Stimulated activated naive CD4-positive, alpha-beta T cell treated with Interleukin-2 at 50 U/mL for 16 hours (primary cell): ENCODE measurements around the gene ALDOC.
"Not testable (repeated sequence)": the region's sequence is repeated elsewhere in the genome, so short reads cannot be mapped to it uniquely, and the experiment has no call there.

ENCODE experiments used
- DNase-seq: peaks from one replicate; lab custom pipeline; 2025; lab: John Stamatoyannopoulos, UW

ALDOC gene

DNA sequence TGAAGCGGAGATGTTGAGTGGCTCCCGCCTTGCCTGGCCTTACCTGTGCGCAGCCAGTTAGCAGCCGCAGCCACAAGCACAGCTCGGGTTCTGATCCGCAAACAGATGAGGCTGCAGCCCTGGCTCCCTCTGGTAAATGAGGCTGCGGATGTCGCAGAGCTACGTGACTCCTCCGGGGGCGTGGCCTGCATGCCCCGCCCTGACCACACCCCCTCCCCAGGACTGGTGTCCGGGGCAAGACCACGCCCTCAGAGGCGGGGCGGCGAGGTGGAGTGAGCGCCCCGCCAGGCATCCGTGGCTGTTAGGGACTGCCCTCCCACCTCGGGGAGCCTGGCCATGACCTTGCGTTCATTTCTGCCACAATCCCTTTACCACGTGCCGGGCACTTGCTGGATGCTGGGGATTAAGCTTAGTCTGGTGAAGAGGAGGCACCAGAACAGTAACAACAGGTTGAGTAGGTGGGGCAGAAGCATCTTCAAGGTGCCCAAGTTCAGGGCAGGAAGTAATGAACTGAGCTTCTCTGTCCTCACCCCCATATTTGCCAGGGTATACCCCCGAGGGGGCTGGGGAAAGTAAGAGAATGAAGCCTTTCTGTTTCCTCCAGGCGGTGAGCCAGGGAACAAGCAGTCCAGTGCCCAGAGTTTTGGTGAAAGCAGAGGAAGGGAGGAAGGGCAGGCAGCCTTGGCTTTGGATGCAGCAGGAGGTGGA lies at the start of gene ALDOC:
TSS of gene ALDOC (minus strand) at position 138 of the 708 bp plus-strand sequence. CDS start 1,363 bp downstream, outside the sequence.
- peak; percentile 97 for DNase-seq

DNA sequence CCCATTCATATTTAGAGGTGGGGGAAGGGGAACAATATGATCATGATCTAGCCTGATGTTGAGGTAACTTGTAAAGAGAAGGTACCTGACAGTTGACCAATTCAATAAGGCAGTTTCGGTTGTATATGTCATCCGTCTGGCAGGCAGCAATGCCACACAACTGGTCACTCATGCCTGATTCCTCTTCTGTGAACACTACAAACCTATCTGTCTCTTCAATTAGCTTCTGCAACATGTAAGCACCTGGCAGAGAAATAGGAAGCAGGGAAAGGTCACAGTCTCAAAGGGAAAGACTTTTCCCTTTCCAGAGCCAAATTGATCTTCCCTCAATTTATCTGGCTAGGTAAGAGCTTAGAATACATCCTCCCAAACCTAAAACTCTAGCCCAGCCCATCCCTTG lies 47.5 kb upstream of the ALDOC start:
- no peak for DNase-seq

DNA sequence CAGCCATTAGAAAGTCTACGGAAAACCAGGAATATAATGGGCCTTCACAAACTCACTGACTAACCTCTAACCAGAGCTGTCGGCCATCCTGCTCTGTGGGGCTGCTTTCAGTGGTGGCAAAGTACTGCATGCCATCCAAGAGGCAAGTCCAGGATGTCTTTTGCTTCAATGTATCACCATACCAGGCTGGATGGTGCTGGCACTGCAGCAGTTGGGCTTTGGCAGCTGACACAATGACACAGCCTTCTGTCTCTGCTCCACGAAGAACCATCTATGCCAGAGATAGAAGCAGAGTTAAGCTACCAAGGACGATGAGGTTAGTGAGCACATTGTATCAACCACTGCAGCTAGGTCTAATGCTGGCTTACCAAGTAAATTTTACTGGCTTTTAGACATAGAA lies 47.0 kb upstream of the ALDOC start:
- no peak for DNase-seq

DNA sequence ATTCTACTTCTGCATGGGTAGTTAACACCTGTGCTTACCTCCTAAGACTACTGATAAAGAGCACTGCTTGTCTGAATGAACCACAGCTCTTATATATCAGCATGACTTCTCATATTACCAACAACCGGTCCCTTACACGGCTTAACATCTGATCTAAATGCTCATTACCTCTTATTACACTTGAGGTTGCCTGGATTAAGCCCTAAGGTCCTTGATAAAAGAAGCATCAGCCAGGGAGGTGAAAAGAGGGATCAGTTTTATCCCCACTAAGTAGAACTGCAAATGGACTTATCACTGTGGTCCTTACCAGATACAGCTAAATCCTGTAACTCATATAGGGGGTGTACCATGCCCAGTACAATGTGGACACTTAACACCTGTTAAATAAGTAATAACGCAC lies 45.5 kb upstream of the ALDOC start:
- DNase-seq = no peak

DNA sequence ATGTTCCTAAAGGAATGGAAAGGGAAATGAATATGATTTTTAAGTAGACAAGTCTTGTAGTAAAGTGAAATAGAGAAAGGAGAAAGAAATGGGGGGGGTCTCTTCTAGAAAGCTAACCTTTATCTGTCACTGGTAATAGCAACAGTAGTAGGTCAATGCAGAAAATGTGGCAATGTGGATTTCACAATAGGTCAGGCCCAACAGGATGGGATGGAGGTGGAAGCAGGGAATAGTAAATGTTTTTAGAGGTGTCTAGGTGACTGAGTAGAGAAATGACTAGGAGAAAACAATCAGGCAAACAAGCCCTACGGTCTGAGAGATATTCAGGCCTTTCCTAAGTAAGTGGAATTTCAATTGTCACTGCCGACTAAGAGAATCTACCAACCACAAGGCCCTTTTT lies 43.3 kb upstream of the ALDOC start:
- DNase-seq = no peak

DNA sequence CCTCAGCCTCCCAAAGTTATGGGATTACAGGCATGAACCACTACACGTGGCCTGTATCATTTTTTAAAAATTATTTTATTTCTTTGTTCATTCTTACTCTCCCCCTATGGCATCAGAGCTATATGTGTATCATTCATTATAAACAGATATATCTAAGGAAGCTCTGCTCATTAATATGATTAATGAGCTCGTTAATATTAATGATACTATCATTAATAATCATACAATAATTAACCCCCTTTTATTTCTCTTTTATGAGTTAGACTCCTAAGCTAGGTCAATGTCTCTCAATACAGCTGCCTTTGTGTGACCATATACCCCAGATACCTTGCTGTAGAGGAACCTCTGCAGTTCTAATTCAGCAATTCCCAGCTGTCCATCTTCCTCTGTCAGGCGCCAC lies 41.8 kb upstream of the ALDOC start:
- no peak for DNase-seq

DNA sequence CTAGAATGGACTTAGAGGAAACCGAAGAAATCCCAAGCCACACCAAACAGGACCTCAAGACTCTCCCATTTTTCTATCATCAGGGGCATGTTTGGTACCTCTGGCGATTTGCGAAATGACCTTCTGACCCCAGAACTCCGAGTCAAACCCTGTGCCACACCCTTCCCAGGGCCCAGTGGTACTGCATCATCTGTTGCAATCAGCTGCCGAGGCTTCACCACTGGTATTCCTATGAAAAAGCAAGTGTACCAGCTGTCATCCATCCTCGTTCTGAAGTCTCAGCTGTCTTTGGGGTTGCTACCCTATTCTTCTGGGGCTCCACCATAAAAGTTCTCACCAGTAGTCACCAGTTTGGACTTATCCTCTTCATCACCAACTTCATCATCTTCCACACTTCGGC lies 39.6 kb upstream of the ALDOC start:
- DNase-seq = no peak

DNA sequence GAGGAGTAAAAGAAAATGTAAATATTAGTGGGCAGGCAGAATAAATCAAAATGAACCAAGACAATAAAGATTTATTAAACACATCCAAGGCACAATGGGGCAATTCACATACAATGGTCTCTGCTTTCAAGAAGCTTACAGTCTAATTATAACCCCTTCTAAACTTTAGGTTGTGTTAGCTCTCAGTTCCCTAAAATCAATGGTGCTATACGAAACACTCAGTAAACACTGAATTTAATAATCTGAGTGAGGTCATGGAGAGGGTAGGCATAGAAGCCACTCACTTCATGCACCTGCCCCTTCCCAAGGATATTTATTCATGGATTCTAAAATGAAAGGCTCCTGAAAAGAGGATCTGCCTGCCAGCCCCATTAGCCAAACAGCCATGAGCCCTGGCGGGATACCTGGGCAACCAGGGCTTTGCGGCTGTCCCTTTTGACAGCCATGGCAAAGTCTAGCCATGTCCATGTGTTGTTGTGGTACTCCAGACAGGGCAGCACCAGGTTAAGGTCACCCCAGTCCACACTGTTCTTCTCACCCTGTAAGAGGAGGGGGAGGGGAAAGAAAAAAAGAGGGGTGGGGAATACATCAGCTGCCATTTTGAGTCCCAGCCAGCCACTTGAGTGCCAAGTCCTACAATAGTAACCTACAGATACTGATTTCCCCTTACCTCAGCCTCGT lies 38.7 kb upstream of the ALDOC start:
- no peak for DNase-seq

DNA sequence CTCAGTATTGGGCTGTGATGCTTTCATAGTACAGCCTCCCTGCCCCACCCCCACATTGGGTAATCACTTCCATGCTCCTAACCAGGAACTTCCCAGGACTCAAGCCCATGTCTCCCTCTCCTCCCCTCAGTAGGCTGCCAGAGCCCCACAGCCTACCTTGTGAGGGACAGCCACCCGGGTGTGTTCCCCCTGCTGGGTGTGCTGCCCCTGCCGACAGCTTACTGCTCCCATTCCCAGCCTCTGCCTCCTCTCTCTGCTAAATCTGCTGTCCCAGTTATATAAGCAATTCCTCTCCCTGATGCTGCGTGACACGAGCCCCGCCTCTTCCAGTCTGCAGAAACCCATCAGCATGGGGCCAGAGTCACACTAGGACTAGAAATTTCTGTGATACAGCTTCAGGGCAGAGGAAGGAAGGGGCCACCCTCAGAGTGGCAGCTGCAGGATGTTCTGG lies 37.3 kb upstream of the ALDOC start, which contains the start of gene RSKR:
TSS of gene RSKR (minus strand) at position 255 of the 451 bp plus-strand sequence. CDS start at position 231, 24 bp downstream.
- DNase-seq = no peak

DNA sequence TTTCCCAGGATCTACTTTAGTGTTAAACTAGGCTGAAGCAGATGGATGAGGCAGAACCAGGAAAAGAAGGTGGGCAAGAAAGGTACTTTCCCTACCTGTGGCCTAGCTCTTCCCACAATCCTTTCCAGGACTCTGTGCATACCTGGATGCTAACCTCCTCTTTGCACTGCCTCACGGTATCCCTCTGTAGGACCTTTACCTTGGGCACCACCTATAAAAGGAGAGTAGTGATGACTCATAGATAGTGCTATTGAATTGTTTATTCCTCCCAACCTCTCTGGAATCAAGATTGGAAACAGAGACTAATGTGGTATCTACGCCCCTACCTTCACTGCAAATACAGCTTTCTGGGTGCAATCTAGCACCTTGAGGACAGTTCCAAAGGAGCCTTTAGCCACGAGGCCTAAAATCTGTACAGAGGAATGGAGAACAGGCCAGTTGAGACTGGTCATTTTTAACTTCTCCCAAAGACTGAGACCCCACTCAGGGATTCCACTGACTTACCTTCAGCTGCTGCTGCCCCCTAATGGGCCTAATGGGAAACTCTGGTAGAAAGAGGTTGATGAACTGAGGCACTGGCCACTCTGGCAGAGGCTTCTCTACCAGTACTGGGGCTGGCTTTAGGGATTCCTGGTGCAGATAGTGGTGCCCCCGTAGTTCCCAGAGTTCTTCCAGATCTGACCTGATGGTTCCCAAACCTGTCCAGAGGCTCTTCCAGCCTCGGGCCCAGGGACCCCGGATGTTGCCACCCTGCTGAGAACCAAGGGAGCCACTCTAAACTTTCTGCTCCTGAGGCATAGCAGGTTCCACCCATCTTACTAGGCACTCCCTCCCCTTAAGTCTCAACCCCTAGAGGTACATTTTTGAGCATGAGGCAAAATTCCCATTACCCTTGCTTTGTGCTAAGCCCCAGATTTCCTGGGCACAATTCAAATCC lies 36.5 kb upstream of the ALDOC start:
- peak; percentile 2 for DNase-seq

DNA sequence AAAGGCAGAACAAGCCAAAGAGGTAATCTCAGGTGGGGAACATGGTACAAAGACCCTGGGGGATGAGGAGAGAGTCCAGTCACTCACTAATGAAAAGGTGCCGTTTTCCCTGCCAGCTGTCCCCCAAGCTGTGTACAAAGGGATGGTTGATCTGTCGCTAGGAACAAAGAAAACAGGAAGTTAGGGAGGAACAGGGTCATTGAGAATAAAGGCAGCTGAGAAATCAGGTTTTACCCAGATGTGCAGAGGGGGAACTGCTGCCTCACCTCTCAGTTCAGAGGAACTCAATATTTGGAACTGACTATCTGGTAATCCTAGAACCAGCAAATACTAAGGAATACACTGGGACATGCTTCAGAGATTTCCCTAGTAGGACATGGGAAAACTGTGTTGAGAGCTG lies 35.8 kb upstream of the ALDOC start:
- no peak for DNase-seq

DNA sequence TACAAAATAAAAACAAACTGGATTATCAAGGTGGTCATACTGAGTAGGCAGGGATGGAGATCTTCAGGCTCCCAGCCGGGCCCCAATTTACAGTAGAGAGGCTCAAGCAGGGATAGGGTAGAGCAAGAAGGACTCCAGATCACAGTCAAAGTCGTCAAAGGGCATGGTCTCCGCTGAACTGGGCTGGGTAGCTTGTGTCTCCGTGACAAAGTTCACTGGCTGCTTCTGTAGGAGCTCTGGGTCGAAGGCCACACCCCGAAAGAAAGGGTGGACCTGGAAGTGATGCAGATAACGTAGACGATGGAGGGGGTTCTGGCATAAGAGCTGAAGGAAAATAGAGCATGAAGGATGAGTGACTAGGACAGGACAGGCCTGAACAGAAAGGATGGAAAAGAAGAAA lies 33.7 kb upstream of the ALDOC start:
- DNase-seq = no peak

DNA sequence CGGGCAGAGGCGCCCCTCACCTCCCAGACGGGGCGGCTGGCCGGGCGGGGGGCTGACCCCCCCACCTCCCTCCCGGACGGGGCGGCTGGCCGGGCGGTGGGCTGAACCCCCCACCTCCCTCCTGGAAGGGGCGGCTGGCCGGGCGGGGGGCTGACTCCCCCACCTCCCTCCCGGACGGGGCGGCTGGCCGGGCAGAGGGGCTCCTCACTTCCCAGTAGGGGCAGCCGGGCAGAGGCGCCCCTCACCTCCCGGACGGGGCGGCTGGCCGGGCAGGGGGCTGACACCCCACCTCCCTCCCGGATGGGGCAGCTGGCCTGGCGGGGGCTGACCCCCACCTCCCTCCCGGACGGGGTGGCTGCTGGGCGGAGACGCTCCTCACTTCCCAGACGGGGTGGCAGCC lies 27.3 kb upstream of the ALDOC start:
- not testable (repeated sequence) for DNase-seq

DNA sequence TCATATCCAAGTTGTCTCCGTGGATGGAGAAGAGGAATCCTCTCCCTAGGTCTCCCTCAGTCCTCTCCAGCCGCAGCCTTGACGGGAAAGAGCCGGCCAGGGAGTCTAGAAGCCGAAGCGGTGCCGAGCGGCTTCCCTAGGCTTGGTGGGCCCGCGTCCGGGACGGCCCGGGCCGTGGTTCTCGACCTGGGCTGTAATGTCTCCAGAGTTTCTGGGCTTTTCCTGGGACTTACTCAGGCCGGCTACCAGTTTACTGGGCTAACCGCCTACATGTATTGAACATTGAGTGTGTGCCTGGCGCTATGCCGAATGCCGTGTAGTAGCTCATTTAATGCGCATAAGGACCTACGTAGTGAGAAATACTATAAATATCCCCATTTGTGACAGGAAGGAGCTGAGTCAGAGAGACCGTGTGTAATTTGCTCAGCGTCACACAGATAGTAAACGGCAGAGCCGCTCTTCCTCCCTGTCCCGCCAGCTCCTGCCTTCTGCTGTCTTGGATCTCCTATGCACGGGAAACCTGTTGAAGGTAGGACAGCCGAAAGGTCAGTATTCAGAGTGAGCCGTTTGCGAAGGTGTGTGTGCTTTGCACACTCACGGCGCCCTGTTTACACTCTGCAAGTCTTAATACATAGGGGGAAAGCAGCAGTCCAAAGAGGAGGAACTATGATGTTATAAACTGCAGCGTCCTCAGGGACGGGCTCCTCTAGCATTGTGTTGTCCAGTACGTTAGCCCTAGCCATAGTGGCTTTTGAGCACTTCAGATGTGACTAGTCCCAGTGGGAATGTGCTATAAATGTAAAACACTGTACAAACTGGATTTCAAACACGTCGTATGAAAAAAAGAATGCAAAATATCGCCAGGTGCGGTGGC lies 22.9 kb upstream of the ALDOC start:
- peak; percentile 68 for DNase-seq

DNA sequence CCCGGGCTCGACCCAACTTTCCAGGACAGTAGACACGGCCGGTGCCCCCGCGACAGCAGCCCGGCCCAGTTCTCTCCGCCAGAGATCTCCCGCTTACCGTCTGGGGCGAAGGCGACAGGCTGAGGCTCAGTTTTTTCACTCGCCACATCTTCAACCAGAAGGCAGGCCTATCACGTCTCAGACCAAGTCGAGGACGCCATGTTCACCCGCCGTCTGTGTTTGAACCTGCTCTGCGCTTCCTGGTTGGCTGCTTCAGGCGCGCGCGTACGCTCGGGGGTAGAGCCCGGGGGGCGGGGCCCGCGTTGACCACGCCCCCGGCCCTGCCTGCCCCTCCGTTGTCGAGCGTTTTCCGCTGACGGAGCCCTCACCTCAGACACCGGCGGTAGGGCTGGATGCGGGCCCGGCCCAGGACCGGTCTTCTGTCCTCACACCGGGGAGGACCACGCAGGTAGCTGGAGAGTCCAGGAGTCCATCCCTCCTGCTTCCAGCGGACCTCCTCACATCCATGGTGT lies 22.2 kb upstream of the ALDOC start, which contains the start of gene SPAG5:
TSS of gene SPAG5 (minus strand) at position 227 of the 512 bp plus-strand sequence. CDS start at position 148, 79 bp downstream.
- peak; percentile 91 for DNase-seq

DNA sequence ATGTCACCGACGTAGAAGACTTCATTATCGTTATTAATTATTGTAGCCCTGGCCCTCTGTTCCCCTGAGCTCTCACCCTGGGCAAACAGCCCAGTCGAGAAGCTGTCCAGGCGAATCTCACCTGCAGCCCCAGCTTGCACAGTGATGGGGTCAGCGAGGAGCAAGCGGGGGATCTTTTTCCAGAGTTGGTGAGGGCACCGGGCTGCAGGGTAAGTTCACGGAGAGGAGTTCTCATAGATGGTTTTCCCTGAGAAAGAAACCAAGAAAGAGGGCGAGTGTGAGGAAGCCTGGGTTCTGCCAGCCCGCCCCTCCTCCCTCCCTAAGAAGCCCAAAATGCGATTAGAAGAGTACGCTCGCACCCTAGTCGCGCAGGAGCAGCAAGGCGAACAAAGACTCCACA lies 21.7 kb upstream of the ALDOC start:
- DNase-seq = no peak

DNA sequence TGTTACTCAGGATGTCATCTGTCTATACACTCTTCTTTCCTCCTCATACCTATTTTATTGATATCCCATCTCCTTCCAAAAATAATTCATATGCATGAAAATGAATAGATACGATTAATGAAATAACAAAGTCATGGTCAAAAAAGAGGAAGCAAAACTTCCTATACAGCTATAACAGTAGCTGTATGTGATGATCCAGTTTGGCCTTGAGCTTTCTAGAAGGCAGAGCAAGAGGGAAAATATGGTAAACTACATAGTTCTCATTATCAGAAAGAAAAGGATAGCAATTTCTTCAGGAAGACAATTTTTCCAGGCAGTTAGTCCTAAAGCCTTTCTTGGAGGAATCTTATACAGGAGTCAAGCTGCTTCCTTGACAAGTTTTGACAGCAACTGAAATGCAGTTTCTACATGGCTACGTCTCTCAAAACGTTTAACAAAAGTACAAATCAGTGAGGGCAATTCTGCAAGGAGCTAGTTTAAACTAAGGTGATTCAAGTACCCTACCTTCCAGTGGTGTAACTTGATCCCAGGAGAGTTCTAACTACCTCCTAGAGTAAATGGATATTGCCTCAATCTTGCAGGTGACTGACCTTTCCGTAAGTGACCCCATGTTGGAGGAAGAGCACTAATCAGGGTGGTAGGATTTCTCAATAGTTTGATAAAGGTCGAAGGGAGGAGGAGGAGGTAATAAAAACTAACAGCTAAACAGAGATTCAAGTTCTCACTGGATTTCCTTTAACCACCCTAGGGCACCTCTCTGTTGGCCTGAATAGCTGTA lies 21.1 kb upstream of the ALDOC start:
- DNase-seq = no peak

DNA sequence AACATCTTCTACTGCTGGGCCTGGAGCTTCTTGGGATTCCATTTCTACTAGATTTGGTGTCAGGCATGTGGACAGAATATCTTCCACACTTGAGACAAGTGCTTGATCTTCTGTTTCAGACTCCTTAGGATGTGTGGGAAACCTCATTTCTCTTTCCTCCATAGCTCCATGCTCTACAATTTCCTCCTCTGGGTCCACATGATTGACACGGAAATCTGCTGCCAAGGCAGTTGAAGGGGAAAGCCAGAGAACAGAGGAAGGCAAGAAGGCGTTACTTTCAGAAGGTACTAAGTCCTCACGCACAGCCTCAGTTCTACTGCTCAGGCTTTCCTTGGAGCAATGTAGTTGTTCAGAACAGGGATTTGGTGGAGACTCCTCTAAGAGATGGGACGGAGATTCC lies 15.6 kb upstream of the ALDOC start:
- DNase-seq = no peak

DNA sequence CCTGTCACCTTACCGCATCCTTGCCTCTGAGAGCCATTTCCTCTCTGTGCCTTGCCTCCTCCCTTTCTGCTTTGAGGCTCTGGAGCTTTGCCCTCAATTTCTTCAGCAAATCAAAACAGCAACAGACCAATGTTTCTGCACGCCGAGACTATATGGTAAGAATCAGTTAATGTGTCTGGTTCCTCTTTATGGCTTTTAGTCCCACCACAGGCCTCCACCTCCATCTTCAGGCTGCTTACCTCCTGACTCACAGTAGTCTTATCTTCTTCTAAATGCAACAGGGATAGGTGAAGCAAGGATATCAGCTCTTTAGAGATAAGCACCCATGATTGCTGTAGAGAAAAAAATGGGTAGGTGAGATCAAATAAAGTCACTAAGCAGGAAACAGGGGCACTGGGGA lies 9.2 kb upstream of the ALDOC start:
- DNase-seq = no peak

DNA sequence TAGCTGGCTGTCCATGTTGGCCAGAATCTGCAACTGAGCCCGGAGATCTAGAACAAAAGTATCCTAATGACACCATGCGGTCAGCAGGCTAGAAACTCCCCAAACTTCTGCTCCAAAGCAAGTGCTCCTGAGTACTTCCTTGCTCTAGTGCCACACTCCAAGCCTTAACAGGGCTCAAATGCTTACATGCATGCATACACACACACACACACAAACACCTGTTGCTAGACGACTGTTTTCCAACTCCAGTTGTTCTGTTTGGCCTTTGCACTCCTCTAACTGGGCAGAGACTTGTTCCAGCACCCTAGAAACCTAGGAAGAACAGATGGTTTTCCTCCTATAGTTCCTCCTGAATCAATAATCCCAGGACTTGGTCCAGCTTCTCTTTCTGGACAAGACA lies 7.7 kb upstream of the ALDOC start:
- DNase-seq = no peak
